Right forelimb (tissue), 1 donor: ENCODE measurements around the gene SLCO1A2.

ENCODE experiments used
- DNase-seq: peaks from one replicate; pipeline ENCODE4 v3.0.0-alpha.2; 2018

The SLCO1A2 gene

GRCh38 chr12:21324551-21324950 lies 10.2 kb downstream of the SLCO1A2 start:
- DNase-seq: no peak

GRCh38 chr12:21323736-21324135 lies 11.0 kb downstream of the SLCO1A2 start:
- DNase-seq: no peak

GRCh38 chr12:21308785-21309184 lies 25.9 kb downstream of the SLCO1A2 start:
- no peak for DNase-seq

GRCh38 chr12:21305661-21306060 lies 29.1 kb downstream of the SLCO1A2 start:
- DNase-seq: no peak

GRCh38 chr12:21300632-21301031 lies 34.1 kb downstream of the SLCO1A2 start:
- DNase-seq: no peak

GRCh38 chr12:21296751-21297406 lies 37.8 kb downstream of the SLCO1A2 start:
- DNase-seq: no peak

GRCh38 chr12:21296348-21296747 lies 38.4 kb downstream of the SLCO1A2 start:
- no peak for DNase-seq

GRCh38 chr12:21294176-21294575 lies 40.5 kb downstream of the SLCO1A2 start:
- no peak for DNase-seq

- DNase-seq: no peak
These were observed 42.6 kb downstream of the SLCO1A2 start for GRCh38 chr12:21292111-21292510.

GRCh38 chr12:21289698-21290097 lies 45.0 kb downstream of the SLCO1A2 start:
- DNase-seq: no peak

GRCh38 chr12:21276826-21277225 lies 57.9 kb downstream of the SLCO1A2 start:
- no peak for DNase-seq

GRCh38 chr12:21265932-21266331 lies 68.8 kb downstream of the SLCO1A2 start:
- no peak for DNase-seq

- DNase-seq: no peak
These were observed 70.5 kb downstream of the SLCO1A2 start for GRCh38 chr12:21264232-21264631.

- no peak for DNase-seq
These were observed 77.5 kb downstream of the SLCO1A2 start for GRCh38 chr12:21257172-21257571.

- DNase-seq: no peak
These were observed 82.6 kb downstream of the SLCO1A2 start for GRCh38 chr12:21252070-21252469.

- no peak for DNase-seq
These were observed 86.0 kb downstream of the SLCO1A2 start for GRCh38 chr12:21248679-21249078.

GRCh38 chr12:21239866-21240265 lies 94.9 kb downstream of the SLCO1A2 start:
- DNase-seq: no peak

- DNase-seq: no peak
These were observed 100.3 kb downstream of the SLCO1A2 start for GRCh38 chr12:21234395-21234794.

GRCh38 chr12:21223930-21224329 lies 110.8 kb downstream of the SLCO1A2 start:
- DNase-seq: no peak

- DNase-seq: no peak
These were observed 112.9 kb downstream of the SLCO1A2 start for GRCh38 chr12:21221778-21222177.

GRCh38 chr12:21221072-21221471 lies 113.6 kb downstream of the SLCO1A2 start:
- no peak for DNase-seq

- no peak for DNase-seq
These were observed 114.5 kb downstream of the SLCO1A2 start for GRCh38 chr12:21220266-21220665.

- no peak for DNase-seq
These were observed 115.5 kb downstream of the SLCO1A2 start for GRCh38 chr12:21219206-21219605.
